Lower lobe of right lung (tissue), 2 donors: Measurements from ENCODE around the gene SLC39A11. TPM values are rescaled to one million over a fixed set of nuclear protein-coding genes. Genes with fewer than 3 reads are reported as not detected.

Experiments used
- ATAC-seq, 2 donors: fragments of 200-7000 bp; cut with Tn5 transposase; one replicate each; pipeline ENCODE4 v1.9.1; 2020 to 2022; ENCODE audit warnings: mild to moderate bottlenecking in 2 of 2, moderate library complexity in 2 of 2
- DNase-seq: peaks from one replicate; pipeline ENCODE4 v3.0.0-alpha.2; 2020
- H3K27ac ChIP-seq: fragments of 200-600 bp; one replicate; pipeline ENCODE4 v1.8.0; 2022
- H3K27me3 ChIP-seq: fragments of 200-600 bp; one replicate; pipeline ENCODE4 v1.8.0; 2022; ENCODE audit warnings: low read depth
- H3K36me3 ChIP-seq: fragments of 200-600 bp; one replicate; pipeline ENCODE4 v1.8.0; 2022; ENCODE audit warnings: mild to moderate bottlenecking
- H3K4me1 ChIP-seq: fragments of 200-600 bp; one replicate; pipeline ENCODE4 v1.8.0; 2022
- H3K4me3 ChIP-seq: fragments of 200-600 bp; one replicate; pipeline ENCODE4 v1.8.0; 2022; ENCODE audit warnings: mild to moderate bottlenecking
- H3K9me3 ChIP-seq: fragments of 200-600 bp; one replicate; pipeline ENCODE4 v1.8.0; 2022
- intact Hi-C: fragments of 100-400 bp; cut with DNase I; formaldehyde crosslinking; loops from one replicate; pipeline ENCODE4 v1.11.0; 2022
- total RNA-seq: library from RNA; stranded (reverse); fragmentation: NEBNext Ultra II Directional; extraction: Animal tissue kit (Norgen Biotek cat#: 25700); gene quantifications from one replicate; pipeline ENCODE4 v1.2.1, GENCODE V29; 2021
- TF ChIP-seq, protein P1 (sequence below): fragments of 200-600 bp; IDR thresholded peaks from one replicate; pipeline ENCODE4 v1.8.0; 2022; ENCODE audit warnings: antibody characterized with exemption, mild to moderate bottlenecking
- donor health status: DM: no; HTN: yes; CAD: no; lungs with severe emphysema.

Gene SLC39A11
- total RNA-seq, 1 donor from 2014 or later, result 39.7 TPM

DNA sequence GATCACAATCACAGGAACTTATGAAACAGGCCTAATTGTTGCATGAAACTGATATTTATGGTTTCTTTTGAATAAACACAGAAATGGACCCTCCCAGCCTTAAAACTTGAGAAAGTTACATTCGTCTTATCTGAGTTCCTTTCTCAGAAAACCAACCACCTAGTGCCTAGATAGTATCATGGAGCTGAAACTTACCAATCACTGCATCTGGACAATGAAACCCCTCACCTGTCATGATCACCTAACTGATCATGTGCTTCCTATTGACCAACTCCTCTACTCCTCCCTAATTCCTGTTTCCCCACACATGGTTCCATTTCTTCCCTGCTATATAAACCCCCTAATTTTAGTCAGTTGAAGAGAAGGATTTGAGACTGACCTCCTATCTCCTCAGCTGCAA, 216.1 kb downstream of the SLC39A11 start:
- no peaks in the 10 kb centered on the region for H3K4me1 ChIP-seq
- no peak for ATAC-seq
- no peak overlapping the region for H3K27ac ChIP-seq
- H3K9me3 ChIP-seq, result peaks cover 30% of the 10 kb centered on the region
- H3K36me3 ChIP-seq, result no peaks in the 10 kb centered on the region
- intact Hi-C loops, result no loop called here
- no peak for DNase-seq
- TF ChIP-seq, protein P1, sequence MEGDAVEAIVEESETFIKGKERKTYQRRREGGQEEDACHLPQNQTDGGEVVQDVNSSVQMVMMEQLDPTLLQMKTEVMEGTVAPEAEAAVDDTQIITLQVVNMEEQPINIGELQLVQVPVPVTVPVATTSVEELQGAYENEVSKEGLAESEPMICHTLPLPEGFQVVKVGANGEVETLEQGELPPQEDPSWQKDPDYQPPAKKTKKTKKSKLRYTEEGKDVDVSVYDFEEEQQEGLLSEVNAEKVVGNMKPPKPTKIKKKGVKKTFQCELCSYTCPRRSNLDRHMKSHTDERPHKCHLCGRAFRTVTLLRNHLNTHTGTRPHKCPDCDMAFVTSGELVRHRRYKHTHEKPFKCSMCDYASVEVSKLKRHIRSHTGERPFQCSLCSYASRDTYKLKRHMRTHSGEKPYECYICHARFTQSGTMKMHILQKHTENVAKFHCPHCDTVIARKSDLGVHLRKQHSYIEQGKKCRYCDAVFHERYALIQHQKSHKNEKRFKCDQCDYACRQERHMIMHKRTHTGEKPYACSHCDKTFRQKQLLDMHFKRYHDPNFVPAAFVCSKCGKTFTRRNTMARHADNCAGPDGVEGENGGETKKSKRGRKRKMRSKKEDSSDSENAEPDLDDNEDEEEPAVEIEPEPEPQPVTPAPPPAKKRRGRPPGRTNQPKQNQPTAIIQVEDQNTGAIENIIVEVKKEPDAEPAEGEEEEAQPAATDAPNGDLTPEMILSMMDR, result no peak
- no peak overlapping the region for H3K4me3 ChIP-seq
- H3K27me3 ChIP-seq, result no peaks in the 10 kb centered on the region

GRCh38 chr17:72875361-72875760, 217.1 kb downstream of the SLC39A11 start:
- H3K4me1 ChIP-seq, result no peaks in the 10 kb centered on the region
- H3K27me3 ChIP-seq, result no peaks in the 10 kb centered on the region
- no peaks in the 10 kb centered on the region for H3K36me3 ChIP-seq
- DNase-seq (no peak), ATAC-seq (no peak)
- TF ChIP-seq, protein P1, result no peak
- intact Hi-C loops, result no loop called here
- no peak overlapping the region for H3K4me3 ChIP-seq
- H3K27ac ChIP-seq, result no peak overlapping the region
- peaks cover 28% of the 10 kb centered on the region for H3K9me3 ChIP-seq

GRCh38 chr17:72872396-72872795, 220.1 kb downstream of the SLC39A11 start:
- ATAC-seq, result no peak
- Histone ChIP-seq H3K36me3 (no peaks in the 10 kb centered on the region), H3K4me3 (no peak overlapping the region), H3K27ac (no peak overlapping the region), H3K4me1 (no peaks in the 10 kb centered on the region), H3K9me3 (peaks cover 18% of the 10 kb centered on the region), H3K27me3 (no peaks in the 10 kb centered on the region)
- intact Hi-C loops, result no loop called here
- TF ChIP-seq, protein P1, result no peak
- no peak for DNase-seq

DNA sequence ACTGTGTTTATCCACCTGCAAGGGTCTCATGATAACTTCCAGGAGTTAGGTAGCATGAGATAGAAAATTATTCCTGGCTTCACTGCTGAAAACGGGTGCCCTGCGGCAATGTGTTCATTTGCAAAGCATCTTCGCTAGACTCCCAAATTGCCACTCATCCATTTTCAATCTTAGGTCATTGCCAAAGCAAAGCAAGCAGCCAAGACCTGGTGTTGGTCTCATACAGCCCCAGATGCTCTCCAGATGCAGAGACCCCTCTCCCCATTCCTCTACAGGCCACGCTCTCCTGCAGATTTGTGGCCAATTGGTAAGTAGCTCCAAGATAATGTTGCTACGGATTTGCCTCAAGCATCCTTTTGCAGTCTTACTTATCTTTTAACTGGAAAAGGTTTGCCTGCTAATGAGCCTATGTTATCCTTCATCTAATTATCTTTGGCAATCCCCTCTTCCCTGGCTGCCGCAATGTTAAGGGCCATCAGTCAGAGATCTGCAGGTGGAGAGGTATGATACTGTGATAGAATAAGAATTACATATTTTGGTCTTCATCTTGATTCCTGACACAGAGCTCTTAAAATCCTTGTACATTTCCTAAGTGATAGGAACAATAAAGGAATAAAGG, 222.0 kb downstream of the SLC39A11 start:
- Histone ChIP-seq H3K4me1 (no peaks in the 10 kb centered on the region), H3K27me3 (no peaks in the 10 kb centered on the region), H3K36me3 (no peaks in the 10 kb centered on the region), H3K9me3 (no peaks in the 10 kb centered on the region), H3K27ac (no peak overlapping the region), H3K4me3 (no peak overlapping the region)
- DNase-seq, result no peak
- ATAC-seq, result no peak
- intact Hi-C loops, result no loop called here
- TF ChIP-seq, protein P1, result no peak

DNA sequence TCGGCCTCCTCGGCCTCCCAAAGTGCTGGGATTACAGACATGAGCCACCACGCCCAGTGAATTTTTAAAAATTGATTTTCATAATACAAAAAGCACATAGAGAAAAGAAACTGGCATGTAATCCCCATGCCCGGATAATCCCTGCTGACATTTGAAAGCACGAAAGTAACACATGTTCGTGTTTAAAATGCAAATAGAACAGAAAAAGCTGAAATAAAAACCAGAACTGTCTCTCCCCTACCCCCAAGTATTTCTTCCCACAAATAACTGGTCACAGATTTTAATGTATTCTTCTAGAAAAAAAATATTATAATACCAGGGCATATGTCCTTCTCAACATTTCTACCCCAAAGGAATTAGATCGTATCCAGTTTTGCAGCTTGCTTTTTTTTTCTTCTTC, 222.9 kb downstream of the SLC39A11 start:
- no peak for ATAC-seq
- Histone ChIP-seq H3K36me3 (no peaks in the 10 kb centered on the region), H3K4me1 (no peaks in the 10 kb centered on the region), H3K27ac (no peak overlapping the region), H3K4me3 (no peak overlapping the region), H3K9me3 (no peaks in the 10 kb centered on the region), H3K27me3 (no peaks in the 10 kb centered on the region)
- intact Hi-C loops, result no loop called here
- no peak for DNase-seq
- TF ChIP-seq, protein P1, result no peak
